ENCODE results near the gene ZNF26.
"Not testable (repeated sequence)": the region's sequence is repeated elsewhere in the genome, so short reads cannot be mapped to it uniquely, and the experiment has no call there.

ZNF26 gene

GRCh38 chr12:132956011-132956788 lies 30.0 kb upstream of the ZNF26 start, which contains the start of gene ZNF605:
Gene ZNF605 (minus strand): TSS chr12:132956306. CDS start chr12:132945635, 10,671 bp downstream.
- DNase-seq, result peak; percentile 82

DNA sequence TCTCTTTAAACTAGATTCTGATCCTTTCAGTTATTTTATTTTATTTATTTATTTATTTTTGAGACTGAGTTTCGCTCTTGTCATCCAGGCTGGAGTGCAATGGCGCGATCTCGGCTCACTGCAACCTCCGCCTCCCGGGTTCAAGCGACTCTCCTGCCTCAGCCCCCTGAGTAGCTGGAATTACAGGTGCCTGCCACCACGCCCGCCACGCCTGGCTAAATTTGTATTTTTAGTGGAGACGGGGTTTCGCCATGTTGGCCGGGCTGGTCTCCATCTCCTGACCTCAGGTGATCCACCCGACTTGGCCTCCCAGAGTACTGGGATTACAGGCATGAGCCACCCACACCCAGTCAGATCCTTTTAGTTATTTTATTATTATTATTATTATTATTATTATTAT lies 24.4 kb upstream of the ZNF26 start:
- DNase-seq, result not testable (repeated sequence)

GRCh38 chr12:132963947-132964346 lies 22.2 kb upstream of the ZNF26 start:
- not testable (repeated sequence) for DNase-seq

- DNase-seq, result no peak
These were observed 20.4 kb upstream of the ZNF26 start for GRCh38 chr12:132965796-132966195.

GRCh38 chr12:132966676-132967415 lies 19.3 kb upstream of the ZNF26 start:
- DNase-seq, result no peak

- no peak for DNase-seq
These were observed 18.4 kb upstream of the ZNF26 start for GRCh38 chr12:132967736-132968135.

DNA sequence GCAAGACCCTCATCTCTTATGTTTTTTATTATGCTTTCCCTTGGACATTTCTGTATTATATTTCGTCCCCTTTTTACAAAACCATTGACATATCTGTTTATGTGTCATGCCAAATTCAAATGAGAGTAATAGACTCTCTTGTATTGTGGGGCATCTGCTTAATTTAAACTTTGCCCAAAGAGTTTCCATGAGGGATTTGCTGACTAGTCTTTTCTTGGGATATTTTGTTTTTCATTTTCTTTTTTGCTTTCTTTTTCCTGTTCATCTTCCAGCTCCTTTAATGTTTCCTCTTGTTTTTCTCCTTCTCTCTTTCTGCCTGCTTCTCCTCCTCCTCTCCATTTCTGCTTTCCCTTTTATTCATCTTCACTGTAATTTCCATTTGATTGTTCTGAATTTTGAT lies 13.8 kb upstream of the ZNF26 start:
- DNase-seq, result no peak

GRCh38 chr12:132976870-132977269 lies 9.3 kb upstream of the ZNF26 start:
- DNase-seq, result not testable (repeated sequence)

- DNase-seq, result no peak
These were observed 688 bp downstream of the ZNF26 start for GRCh38 chr12:132986885-132987225.

- no peak for DNase-seq
These were observed 12.6 kb downstream of the ZNF26 start for GRCh38 chr12:132998741-132999140.

- DNase-seq, result no peak
These were observed 24.6 kb downstream of the ZNF26 start for GRCh38 chr12:133010657-133011297.

DNA sequence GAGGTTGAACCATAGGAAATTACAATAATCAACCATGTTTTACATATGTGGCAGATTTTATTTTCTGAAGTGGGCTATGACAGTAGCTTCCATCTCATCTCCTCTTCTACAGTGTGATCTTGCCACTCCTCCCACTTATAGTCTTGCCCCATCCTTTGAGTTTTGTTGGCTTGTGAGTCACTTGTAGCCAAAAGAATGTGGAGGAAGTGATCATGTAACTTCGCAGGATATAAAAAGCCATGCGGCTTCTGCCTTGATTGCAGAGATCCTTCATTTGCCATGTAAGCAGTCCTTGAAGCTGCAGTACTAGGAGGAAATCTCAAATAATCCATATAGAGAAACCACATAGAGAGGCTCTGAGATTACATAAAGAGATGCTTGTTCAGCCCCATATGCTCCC lies 37.4 kb downstream of the ZNF26 start:
- DNase-seq, result no peak

GRCh38 chr12:133026996-133027395 lies 40.8 kb downstream of the ZNF26 start:
- no peak for DNase-seq

DNA sequence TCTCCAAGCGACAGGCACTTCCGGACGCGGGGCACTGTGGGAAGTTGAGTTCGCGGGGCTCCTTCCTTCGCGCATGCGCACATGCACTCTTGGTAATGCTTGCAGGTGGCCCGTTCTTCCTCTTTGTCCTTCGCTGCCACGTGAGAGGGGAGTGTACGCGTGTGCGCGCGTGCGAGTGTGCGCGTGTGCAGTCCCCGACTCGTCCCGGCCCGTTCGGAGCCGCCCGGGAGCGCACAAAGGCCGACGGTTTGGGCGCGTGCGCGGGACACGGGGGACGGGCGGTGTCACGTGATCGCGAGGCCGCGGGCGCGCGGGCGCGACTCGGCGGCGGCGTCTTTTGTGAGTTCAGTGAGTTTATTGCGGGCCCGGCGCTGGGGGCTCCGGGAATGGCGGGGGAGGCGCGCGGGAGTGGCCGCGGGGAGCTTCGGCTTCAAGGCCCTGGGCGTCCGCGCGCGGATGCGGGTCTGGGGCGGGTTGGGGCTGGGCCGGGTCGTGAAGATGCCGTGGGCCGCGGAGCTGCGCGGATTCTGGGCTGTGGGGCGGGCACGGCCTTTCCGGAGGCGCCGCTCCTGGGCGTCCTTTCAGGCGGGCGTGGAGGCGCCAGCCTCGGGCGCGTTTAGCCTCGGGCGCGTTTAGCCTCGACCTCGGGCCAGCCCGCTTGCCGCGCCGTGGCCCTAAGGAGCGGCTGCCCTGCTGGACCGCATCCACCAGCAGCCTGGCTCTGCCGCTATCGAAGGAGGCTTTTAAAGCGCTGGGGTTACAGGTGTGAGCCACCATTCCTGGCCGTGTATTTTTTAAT lies 51.2 kb downstream of the ZNF26 start, which contains the start of gene ZNF84:
TSS of gene ZNF84 (plus strand) at position 303 of the 799 bp plus-strand sequence. CDS start 3,959 bp downstream, outside the sequence.
- peak; percentile 96 for DNase-seq

DNA sequence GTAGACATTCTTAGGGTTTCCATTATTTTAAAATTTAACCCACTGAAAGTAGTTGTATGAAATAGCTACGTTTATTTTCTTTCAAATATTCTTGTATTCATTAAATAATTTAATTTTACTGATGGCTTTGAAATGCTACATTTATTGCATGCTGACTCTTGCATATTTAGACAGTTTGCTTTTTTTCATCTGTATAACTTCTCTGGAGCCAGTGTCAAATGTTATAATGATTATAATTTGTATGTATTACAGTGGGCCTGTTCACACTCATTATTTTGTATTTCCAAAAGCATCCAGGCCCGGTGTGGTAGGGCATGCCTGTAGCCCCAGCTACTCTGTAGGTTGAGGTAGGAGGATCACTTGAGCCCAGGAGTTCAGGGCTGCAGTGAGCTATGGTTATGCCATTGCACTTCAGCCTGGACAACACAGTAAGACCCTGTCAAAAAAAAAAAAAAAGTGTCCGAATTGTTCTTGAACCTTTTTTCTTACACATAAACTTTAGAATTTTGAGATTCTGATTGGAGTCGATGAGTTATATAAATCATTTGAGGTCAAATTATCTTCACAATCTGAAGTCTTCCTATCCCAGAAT lies 52.0 kb downstream of the ZNF26 start:
- DNase-seq, result no peak

GRCh38 chr12:133046698-133047097 lies 60.5 kb downstream of the ZNF26 start:
- no peak for DNase-seq

DNA sequence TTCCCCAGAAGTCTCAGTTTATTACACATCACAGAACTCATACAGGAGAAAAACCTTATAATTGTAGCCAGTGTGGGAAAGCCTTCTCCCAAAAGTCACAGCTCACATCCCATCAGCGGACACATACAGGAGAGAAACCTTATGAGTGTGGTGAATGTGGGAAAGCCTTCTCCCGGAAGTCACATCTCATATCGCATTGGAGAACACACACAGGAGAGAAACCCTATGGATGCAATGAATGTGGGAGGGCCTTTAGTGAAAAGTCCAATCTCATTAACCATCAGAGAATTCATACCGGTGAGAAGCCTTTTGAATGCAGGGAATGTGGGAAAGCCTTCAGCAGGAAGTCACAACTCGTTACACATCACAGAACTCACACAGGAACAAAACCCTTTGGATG lies 71.3 kb downstream of the ZNF26 start:
- no peak for DNase-seq

DNA sequence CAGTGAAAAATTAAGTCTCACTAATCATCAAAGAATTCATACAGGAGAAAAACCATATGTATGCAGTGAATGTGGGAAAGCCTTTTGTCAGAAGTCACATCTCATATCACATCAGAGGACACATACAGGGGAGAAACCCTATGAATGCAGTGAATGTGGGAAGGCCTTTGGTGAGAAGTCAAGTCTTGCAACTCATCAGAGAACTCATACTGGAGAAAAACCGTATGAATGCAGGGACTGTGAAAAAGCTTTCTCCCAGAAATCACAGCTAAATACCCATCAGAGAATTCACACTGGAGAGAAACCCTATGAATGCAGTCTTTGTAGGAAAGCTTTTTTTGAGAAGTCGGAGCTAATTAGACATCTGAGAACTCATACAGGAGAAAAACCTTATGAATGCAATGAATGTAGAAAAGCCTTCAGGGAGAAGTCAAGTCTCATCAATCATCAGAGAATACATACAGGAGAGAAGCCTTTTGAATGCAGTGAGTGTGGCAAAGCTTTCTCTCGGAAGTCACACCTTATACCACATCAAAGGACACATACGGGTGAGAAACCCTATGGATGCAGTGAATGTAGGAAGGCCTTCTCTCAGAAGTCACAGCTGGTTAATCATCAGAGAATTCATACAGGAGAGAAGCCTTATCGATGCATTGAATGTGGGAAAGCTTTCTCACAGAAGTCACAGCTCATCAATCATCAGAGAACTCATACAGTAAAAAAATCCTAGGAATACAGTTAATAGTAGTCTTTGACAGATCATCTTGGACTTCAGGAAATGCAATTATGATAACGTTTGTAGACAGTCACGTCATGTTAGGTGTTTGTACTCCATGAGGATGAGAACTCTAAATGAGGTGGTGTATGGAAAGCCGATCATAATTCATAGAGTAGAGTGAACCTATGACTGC lies 72.3 kb downstream of the ZNF26 start:
- no peak for DNase-seq

- no peak for DNase-seq
These were observed 75.8 kb downstream of the ZNF26 start for GRCh38 chr12:133061954-133062353.

- DNase-seq, result no peak
These were observed 77.4 kb downstream of the ZNF26 start for GRCh38 chr12:133063556-133063955.

GRCh38 chr12:133073836-133074235 lies 87.7 kb downstream of the ZNF26 start:
- no peak for DNase-seq

All from stimulated activated naive CD4-positive, alpha-beta T cell treated with Interleukin-2 at 50 U/mL for 16 hours (primary cell).